Measurements from ENCODE around the gene RBM18.

Gene RBM18

GRCh38 chr9:122205176-122205575, 59.5 kb downstream of the RBM18 start:
- no peak for TF ChIP-seq CTCF (IDR thresholded peaks at IDR 0.05; ENCODE audit: low read depth, low read length, missing control alignments)
- peaks cover 1% of the 10 kb centered on the region for H3K27me3 ChIP-seq (replicated peaks)
- in situ Hi-C loops (cut with HindIII; ENCODE audit: low pct_ligation_motif_present, low sequenced_read_pairs): no loop called here

GRCh38 chr9:122204491-122204890, 60.1 kb downstream of the RBM18 start:
- Histone ChIP-seq H3K36me3 (replicated peaks) (no peaks in the 10 kb centered on the region), H3K27me3 (replicated peaks) (peaks cover 1% of the 10 kb centered on the region), H3K27ac (no peak overlapping the region), H3K4me3 (ENCODE audit: low read depth, low read length) (no peak overlapping the region)
- in situ Hi-C loops (cut with HindIII; ENCODE audit: low pct_ligation_motif_present, low sequenced_read_pairs): no loop called here
- TF ChIP-seq CTCF (IDR thresholded peaks at IDR 0.05; ENCODE audit: low read depth, low read length, missing control alignments): no peak
- DNase-seq: no peak

More at GRCh38 chr9:122205176-122205575, 59.5 kb downstream of the RBM18 start:
- no peak for DNase-seq
- no peak overlapping the region for H3K4me3 ChIP-seq (ENCODE audit: low read depth, low read length)
- H3K27ac ChIP-seq: no peak overlapping the region
- no peaks in the 10 kb centered on the region for H3K36me3 ChIP-seq (replicated peaks)

GRCh38 chr9:122204055-122204454, 60.6 kb downstream of the RBM18 start:
- DNase-seq: no peak
- no peak for TF ChIP-seq CTCF (IDR thresholded peaks at IDR 0.05; ENCODE audit: low read depth, low read length, missing control alignments)
- in situ Hi-C loops (cut with HindIII; ENCODE audit: low pct_ligation_motif_present, low sequenced_read_pairs): no loop called here
- no peaks in the 10 kb centered on the region for H3K36me3 ChIP-seq (replicated peaks)
- no peak overlapping the region for H3K4me3 ChIP-seq (ENCODE audit: low read depth, low read length)
- H3K27me3 ChIP-seq (replicated peaks): peaks cover 1% of the 10 kb centered on the region
- no peak overlapping the region for H3K27ac ChIP-seq

GRCh38 chr9:122202111-122202510, 62.5 kb downstream of the RBM18 start:
- no peak for DNase-seq
- H3K36me3 ChIP-seq (replicated peaks): no peaks in the 10 kb centered on the region
- no peak overlapping the region for H3K27ac ChIP-seq
- in situ Hi-C loops (cut with HindIII; ENCODE audit: low pct_ligation_motif_present, low sequenced_read_pairs): no loop called here
- peaks cover 8% of the 10 kb centered on the region for H3K27me3 ChIP-seq (replicated peaks)
- H3K4me3 ChIP-seq (ENCODE audit: low read depth, low read length): no peak overlapping the region
- no peak for TF ChIP-seq CTCF (IDR thresholded peaks at IDR 0.05; ENCODE audit: low read depth, low read length, missing control alignments)

GRCh38 chr9:122201641-122202040, 63.0 kb downstream of the RBM18 start:
- peaks cover 8% of the 10 kb centered on the region for H3K27me3 ChIP-seq (replicated peaks)
- peak; percentile 56 for DNase-seq
- H3K36me3 ChIP-seq (replicated peaks): no peaks in the 10 kb centered on the region
- H3K4me3 ChIP-seq (ENCODE audit: low read depth, low read length): no peak overlapping the region
- in situ Hi-C loops (cut with HindIII; ENCODE audit: low pct_ligation_motif_present, low sequenced_read_pairs): no loop called here
- no peak for TF ChIP-seq CTCF (IDR thresholded peaks at IDR 0.05; ENCODE audit: low read depth, low read length, missing control alignments)
- H3K27ac ChIP-seq: peak overlapping the region; percentile 12

- no peak overlapping the region for H3K4me3 ChIP-seq (ENCODE audit: low read depth, low read length)
- H3K27me3 ChIP-seq (replicated peaks): peaks cover 8% of the 10 kb centered on the region
- DNase-seq: peak; percentile 56
- TF ChIP-seq CTCF (IDR thresholded peaks at IDR 0.05; ENCODE audit: low read depth, low read length, missing control alignments): no peak
- peak overlapping the region; percentile 12 for H3K27ac ChIP-seq
- in situ Hi-C loops (cut with HindIII; ENCODE audit: low pct_ligation_motif_present, low sequenced_read_pairs): no loop called here
- H3K36me3 ChIP-seq (replicated peaks): no peaks in the 10 kb centered on the region
Observed at GRCh38 chr9:122200960-122201595, 63.6 kb downstream of the RBM18 start.
